GM19467 (cell line): Measurements from ENCODE around the gene CCDC78.

Experiments used
- ATAC-seq: cut with Tn5 transposase; IDR thresholded peaks from one replicate; pipeline ENCODE4 v1.9.1; 2021; ENCODE audit warnings: mild to moderate bottlenecking, moderate library complexity; ENCODE audit not compliant: unreplicated experiment

CCDC78 gene

DNA sequence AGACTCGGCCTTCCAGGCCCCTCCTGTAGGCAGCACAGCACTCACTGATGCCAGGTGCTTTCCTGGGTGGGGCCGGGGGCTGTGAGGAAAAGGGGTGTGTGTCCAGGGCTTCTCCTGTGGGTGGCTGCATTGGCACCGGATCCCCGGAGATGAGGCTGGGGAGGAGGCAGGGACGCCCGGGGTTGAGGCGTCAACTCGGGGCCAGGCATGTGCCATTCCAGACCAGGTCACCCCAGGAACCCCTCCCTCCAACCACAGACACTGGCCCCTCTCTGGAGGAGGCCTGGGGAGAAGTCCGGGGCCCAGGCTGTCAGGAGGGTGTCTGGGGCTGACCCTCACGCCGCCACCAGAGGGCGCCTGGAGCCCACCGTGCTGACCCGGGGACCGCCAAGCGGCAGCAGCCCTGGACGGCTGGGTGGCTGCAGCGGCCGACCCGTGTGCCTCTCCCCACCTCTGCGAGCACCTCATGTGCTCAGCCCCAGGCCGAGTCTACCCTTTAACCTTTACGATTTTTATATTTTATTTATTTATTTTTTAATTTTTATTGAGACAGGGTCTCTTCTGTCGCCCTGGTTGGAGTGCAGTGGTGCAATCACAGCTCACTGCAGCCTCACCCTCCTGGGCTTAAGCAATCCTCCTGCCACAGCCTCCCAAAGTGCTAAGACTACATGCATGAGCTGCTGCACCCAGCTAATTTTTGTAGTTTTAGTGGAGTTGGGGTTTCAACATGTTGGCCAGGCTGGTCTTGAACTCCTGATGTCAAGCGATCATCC is 14.5 kb downstream of the CCDC78 start:
- no peak for ATAC-seq

DNA sequence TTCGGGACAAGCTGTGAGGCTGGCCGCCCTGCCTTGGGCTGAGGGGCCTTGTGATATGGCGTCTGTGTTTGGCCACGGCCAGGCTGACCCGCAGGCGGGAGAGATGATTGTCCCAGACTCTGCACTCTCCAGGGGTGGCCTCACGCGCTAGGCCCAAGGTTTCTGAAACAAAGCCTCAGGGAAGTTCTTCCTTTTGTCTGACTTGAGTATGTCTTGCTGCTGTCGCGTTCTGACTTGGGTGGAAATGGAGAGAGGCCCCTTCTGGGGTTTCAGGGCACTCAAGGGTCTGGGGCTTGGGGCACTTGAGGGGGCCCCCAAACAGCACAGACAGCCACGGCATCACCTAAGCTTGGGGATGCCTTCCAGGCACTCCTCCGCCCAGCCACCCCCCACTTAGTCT is 15.2 kb downstream of the CCDC78 start:
- no peak for ATAC-seq

DNA sequence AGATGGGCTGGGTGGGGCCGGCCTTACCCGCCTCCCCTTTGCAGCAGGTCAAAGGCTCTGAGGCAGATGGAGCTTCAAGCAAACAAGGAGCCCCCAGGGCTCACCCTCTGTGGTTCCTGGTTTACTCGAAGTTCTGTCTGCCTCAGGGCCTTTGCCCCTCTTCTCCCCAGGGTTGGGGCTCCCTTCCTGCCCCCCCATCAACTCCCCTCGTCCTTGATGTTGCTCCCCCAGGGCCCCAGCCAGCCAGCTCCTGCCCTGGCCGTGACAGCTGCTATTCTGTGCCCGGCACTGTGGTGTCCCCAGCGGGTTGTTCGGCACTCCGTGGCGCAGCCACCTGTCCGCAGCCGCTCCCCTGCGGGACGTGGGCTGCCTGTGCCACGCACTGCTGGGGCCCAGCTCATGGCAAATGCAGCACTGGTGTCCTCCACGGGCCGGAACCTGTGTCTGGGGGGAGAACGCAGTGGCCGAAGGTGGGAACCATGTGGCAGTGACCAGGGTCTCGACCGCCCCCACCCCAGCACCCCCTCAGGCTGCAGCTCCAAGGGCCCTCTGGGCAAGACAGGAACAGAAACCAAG is 15.7 kb downstream of the CCDC78 start:
- no peak for ATAC-seq

DNA sequence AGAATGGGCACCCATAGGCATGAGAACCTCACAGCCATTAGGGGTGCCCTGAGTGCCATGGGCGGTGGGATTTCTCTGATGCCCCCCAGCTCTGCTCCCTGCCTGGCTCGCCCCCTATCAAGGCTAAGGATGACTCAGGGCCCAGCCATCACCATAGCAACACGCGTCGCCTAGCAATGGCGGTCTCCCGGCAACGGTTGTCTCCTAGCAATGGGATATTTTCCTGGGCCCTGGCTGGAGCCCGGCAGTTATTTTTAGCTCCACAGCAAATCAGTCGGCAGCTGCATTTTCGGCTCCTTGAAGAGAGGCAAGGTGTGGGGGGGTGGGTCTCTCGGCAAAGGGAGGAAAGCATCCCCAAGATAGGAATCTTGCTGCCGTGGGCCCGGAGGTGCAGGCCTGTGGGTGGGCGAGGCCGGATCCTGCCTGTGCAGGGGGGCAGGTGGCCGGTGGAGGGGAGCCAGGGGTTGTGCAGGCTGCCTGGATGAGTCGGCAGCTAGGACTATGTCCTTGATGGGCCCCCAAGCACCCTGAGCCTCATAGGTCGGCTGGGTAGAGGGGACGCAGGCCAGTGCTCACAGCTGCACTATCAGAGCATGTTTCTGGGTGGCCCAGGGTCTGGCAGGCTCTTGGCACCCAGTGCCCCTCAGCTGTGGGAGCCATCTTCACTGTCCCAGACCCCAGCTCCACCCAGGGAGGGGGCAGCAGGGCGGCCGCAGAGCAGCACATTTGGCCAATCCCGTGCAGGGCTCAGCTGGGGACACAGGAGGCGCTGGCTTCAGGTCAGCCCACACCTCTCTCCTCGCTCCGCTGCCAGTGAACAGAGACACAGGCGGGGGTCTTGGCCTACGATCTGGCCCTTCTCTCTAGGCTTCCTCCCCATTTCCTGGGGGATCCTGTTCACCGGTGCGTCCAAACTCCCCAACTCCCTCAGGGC is 16.4 kb downstream of the CCDC78 start:
- ATAC-seq: no peak

DNA sequence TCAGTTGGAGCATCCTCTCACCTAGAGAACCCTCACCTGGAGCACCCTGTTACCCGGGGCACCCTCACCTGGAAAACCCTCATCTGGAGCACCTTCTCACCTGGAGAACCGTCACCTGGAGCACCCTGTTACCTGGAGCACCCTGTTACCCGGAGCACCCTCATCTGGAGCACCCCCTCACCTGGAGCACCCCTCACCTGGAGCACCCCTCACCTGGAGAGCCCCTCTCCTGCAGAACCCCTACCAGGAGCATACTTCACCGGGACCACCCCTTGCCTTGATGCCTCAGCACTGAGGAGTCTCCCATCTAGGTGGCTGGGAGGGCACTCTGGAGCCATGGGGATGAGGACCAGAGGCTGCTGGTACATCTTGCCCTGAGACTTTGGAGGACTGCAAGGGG is 17.3 kb downstream of the CCDC78 start:
- ATAC-seq: no peak

DNA sequence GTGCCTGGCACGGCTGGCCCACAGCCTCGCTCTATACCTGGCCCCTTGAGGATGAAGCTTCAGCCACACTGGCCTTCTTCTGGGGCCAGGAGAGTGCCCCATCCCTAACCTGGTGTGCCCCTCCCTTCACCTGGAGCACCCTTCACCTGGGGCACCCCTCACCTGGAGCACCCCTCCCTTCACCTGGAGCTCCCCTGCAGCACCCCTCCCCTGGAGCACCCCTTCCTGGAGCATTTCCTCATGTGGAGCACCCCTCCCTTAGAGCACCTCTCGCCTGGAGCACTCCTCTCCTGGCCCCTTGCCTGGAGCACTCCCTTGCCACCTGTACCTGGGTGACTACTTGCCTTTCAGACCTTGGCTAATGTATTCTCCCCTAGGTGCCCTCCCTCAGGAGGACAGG is 18.2 kb downstream of the CCDC78 start:
- no peak for ATAC-seq

DNA sequence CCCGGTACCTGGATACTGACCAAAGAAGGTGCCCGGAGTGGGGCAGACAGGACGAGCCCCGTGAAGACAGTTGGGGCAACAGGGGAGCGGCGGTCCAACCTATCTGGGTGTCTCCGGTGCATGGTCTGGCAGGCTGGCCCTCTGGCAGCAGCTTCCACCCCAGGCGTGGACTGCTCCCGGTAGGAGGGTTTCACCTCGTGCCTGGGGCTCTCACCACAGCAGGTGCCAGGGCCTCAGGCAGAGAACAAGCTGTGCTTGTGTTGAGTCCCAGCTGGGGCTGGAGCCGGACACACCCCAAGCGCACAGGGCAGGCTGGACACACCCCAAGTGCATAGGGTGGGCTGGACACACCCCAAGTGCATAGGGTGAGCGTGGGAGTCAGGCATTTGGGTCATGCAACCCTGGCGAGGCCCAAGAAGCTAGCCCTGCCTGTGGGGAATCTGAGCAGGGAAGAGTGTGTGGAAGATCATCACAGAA is 19.1 kb downstream of the CCDC78 start:
- ATAC-seq: no peak

DNA sequence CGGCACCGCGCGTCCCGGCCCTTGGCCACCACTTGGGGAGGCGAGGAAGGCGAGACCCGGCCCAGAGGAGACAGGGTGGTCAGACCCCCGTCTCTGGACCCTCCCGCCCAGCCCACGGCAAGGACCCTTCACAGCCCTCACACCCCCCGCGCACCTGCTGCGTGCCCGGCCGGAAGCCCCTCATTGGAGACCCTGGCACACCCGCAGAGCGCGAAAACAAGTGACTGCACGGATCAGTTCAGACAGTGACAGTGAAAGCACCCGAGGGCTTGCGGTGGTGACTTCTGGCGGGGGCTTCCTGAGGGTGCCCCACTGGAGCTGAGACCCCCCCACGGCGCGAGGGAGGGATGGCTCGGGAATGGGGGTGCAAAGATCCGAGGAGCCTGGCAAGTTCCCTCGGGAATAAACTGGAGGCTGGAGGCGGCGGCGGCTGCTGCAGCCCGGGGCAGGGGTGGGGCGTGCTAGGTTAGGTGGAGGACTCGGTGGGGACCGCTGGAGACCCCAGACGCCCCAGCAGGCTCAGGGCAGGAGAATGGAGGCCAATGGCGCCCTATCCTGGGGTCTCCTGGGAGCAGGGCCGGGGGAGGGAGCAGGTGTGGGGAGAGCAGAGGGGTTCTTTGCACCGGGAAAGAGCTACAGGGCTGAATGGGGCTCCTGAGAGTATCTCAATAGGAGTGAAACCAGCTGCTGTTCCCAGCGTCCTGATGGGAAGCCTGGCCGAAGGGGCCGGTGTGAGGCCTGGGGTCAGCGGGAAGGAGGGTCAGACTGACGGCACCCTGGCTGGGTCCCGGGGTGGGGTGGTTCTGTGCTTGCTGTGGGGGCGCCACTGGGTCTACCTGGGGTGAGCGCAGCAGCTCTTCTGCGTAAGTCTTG is 19.8 kb downstream of the CCDC78 start:
- no peak for ATAC-seq

DNA sequence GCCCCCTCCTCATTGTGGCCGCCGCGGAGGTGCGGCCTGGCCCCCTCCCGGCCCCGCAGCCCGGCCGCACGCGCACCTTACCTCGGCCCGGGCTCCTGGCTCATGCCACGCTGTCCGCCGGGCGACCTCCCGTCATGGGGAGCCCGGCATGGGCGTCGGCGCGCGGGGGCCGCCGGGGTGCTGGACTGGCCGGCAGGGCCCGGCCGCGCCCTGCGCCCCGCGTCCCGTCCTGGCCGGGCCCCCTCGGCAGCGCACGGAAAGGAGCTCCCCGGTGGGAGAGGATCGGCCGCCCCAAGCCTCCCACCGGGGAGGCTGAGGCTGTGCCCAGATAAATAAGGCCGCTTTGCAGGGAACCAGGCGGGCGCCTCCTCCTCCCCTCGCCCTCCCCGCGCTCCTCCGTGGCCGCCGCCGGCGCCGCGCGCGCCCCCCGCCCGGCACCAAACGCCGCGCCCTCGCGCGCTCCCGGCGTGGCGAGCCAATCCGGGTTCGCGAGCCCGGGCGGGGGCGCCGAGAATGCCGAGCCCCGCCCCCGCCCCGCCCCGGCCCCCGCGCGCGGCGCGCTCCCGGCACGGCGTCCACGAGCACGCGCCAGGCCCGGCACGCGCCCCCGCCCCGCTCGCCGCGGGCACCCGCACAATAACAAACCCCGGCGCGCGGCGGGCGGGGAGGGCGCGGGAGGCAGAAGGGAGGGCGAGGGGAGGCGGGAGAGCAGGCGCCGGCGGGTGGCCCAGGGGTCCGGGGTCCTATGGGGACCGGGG is 20.6 kb downstream of the CCDC78 start, which contains the start of gene FBXL16:
Gene FBXL16, minus strand, starts transcription at position 371 of the 758 bp plus-strand sequence. CDS start 8,396 bp downstream, outside the sequence.
- ATAC-seq: no peak

DNA sequence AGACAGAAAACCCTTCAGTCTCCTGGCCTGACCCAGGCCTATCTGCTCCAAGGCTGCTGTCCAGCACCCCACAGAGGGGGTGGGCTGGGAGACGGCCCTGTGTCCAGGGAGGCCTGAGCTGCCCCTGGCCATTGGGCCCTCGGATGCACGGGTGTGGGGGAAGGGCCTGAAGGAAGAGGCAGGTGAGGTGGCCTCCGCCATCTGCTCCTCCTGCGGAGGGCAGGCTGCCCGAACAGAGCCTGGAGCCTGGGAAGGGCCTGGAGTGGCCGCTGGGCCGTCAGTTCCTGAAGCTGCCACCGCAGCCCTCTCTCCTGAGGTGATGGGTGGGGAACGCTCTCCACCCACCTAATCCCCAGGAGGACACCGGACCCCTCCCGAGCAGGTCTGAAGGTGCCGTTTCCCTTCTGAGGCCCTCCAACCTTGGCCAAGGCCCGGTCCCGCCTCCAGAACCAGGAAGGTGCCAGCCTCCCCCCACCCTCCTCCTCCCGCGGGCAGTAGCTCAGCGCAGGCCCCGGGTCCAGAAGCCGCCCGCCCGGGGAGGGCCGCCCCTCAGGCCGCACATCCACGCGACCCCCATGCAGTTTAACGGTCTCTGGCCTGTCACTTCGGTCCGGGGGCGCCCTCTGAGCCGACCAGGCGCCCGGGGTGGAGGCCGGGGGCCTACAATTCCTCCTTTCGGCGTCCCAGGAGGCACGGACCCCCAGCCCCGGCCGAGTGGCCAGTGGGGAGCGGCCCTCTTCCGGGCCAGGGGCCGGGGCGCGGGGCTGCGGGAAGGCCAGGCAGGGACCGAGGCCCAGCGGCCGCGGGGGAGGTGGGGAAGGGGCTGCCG is 21.5 kb downstream of the CCDC78 start:
- no peak for ATAC-seq

DNA sequence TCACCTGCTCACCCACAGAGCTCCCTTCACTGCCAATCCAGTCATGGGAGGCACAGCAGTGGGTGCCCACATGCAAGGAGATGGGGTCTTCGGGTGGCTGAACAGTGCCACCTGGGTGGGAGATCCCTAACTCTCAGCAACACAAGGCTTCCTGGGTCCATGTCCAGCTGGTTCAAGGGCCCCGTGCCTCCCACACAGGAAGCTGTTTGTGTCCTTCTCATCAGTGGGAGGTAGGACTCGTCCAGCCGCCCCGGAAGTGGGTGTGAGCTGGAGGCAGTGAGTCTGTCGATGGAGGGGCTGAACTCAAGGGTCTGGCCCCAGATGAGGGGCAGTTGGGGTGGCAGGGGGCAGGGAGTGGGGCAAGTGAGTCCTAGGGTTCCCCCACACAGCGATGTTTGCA is 22.2 kb downstream of the CCDC78 start:
- no peak for ATAC-seq

DNA sequence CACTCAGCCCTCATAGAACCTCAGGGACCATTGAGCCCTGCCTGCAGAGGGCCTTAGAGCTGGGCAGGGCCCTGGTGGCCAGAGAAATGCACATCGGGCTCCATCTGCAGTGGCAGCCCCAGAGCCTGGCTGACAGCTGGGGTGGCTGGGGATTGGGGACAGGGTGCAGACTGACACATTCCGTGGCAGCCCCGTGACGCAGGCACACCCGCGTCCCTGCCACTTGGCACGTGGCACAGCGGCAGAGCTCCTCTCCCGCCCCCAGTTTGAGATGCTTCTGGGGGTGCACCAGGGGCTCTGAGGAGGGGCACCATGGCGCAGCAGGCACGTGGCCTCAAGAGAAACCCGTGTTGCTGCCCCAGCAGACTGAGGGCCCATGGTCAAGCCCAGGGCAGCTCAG is 22.8 kb downstream of the CCDC78 start:
- no peak for ATAC-seq

DNA sequence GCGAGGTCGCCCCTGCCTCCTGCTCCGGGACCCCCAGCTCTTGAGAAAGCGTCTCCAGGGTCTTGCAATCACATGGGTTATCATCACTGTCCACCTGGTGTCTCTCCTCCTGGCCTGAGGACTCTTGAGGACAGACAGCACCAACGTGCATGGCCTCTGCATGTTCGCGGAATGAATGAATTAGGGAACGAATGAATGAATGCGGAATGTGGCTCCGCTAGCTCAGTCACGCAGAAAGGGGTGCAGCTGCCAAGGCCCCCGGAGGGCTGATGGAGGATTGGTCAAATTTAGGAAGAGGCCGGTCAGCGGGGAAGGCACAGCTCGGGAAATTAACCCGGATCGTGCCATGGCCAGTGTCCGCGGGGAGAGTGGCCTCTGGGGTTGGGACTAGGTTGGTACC is 23.9 kb downstream of the CCDC78 start:
- no peak for ATAC-seq

DNA sequence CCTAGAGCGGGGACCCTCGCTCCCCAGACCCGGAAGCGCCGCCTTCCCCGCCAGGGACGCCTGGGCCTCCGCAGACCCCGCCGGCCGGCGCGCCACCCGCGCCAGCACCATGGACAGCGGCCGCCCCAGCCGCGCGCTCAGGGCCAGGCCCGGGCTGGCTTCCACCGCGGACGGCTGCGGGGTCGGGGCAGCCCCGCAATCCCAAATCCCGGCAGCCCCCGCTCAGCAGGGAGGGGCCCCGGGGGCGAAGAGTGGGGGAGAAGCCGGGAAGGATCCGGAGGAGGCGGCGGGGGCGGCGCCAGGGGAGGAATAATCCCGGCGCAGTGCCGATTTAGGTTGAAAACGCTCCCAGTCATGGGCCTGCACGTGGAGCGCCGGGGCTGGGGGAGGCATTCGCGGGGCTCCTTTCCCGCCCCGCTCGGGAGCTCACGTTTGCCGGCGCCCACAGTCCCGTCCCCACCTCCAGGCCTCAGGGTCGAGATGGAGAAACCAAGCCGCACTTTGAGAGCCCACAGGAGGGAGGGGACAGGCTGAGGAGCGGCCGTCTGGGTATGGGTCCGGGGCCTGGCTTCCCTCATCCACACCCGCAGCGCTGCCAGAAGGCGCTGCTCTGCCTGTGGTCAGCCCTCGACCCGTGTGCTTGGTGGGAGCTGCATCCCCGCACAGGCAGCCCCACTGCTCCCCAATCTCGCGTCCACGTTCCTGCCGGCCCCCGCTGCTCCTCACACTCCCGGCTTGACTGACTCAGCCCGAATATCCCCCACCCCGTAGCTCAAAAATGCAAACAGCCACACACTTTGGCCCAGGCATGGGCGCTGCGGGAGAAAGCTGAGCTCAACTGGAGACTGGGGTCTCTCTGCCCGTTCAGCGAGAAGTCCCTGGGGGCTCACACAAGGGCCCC is 25.3 kb downstream of the CCDC78 start:
- no peak for ATAC-seq

DNA sequence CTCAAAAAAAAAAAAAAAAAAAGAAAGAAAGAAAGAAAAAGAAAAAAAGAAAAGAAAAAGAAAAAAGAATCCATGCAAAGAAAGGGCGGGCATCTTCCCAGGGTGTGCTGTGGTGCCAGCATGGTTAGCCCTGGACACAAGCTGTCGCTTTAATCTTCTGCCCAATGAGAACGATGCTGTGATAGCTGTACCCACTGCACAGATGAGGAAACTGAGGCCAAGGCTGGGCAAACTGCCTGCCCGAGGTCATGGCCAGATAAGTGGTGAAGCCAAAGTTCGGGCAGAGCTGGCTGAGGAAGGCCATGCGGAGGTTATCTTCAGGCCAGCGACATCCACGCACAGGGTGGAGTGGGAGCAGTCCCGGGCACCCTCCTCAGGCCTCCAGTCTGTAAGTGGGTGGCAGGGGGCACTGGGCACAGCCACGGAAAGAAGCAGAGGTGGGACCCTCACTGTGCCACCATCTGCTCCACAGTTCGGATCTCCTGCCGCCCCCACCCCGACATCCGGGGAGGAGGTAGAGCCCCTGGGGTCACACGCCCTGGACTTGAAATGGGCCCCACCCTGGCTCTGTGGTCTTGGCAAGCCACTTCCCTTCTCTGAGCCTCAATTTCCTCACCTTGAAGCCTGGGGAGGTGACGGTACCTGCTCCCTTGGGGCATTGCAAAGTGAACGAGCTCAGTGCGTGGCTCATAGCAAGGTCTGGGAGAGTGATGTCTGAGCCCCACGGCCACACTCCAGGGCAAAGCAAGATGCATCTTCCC is 27.2 kb downstream of the CCDC78 start:
- ATAC-seq: no peak

DNA sequence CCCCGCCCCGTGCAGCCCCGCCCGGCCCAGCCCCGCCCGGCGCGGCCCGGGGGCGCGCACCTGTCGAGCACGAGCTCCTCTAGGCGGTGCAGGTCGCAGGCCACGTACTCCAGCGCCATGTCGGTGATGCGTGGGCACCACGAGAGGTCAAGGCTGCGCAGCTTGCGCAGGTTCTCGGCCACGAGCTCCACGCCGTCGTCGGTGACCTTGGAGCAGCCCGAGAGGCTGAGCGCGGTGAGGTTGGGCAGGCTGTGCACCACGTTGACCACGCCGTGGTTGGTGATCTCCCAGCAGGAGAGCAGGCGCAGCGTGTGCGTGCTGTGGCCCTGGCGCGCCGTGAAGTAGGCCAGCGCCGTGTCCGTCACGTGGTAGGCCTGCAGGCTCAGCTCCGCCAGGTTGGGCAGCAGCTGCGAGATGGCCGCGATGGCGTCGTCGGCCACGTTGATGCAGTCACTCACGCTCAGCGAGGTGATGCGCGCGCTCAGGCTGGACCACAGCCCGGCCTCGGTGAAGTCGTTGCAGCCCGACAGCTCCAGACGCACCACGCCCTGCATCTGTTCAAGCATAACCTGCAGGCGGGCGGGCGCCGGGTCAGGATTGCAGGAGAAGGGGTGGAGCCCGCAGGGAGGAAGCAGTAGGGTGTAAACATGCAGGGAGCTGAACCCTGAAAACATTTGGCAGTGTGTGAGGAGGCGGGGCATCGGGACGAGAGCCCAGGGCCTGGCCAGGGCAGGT is 30.7 kb downstream of the CCDC78 start:
- no peak for ATAC-seq
